SK-N-SH treated with all-trans-retinoic acid at 6 μM for 48 hours (cell line): Measurements from ENCODE around the gene CPLX1.

Experiments
- BACH2 ChIP-seq: fragments of 250-450 bp; sonication (Bioruptor Pico); IDR thresholded peaks from 2 replicates; pipeline ENCODE4 v1.9.0; 2021; ENCODE audit warnings: mild to moderate bottlenecking, borderline replicate concordance
- PPARA ChIP-seq: fragments of 250-450 bp; sonication (Bioruptor Pico); IDR thresholded peaks from 2 replicates; pipeline ENCODE4 v1.5.0; 2020; ENCODE audit warnings: mild to moderate bottlenecking, borderline replicate concordance

- TF ChIP-seq PPARA (CRISPR knock-in tag) (no peak), BACH2 (CRISPR knock-in tag) (no peak)
These were observed 32.1 kb upstream of the CPLX1 start for GRCh38 chr4:858041-858481.
